K562 (cell line): Measurements from ENCODE around the gene EQTN. TPM values are rescaled to one million over a fixed set of nuclear protein-coding genes. Genes with fewer than 3 reads are reported as not detected.

Experiments used
- ATAC-seq: fragments of 200-7000 bp; cut with Tn5 transposase; 3 replicates; pipeline ENCODE4 v1.9.1; 2020; ENCODE audit warnings: moderate library complexity
- BruUV-seq: library from RNA; stranded (reverse); fragments of 400-500 nt; replicated peaks from 2 replicates; lab custom pipeline; 2021; lab: Mats Ljungman, UMichigan
- CTCF ChIA-PET: fragments of 300-600 bp; formaldehyde crosslinking; extraction: SDS; loops from one replicate; lab custom pipeline; 2021; ENCODE audit warnings: low intra/inter-chr PET ratio; lab: Yijun Ruan, JAX
- POLR2A ChIA-PET: fragments of 300-600, 350-650 bp; sonication (Branson Sonifier 250); formaldehyde crosslinking; extraction: SDS; loops from one replicate; lab custom pipeline; 2021; ENCODE audit warnings: antibody characterized with exemption, inconsistent platforms; lab: Yijun Ruan, JAX
- DNase-seq, 4 experiments: peaks; one replicate each; pipeline versions ENCODE4 v3.0.0 to v3.0.0-alpha.2; 2011 to 2018; ENCODE audit warnings: low spot score in 3 of 4, mixed read lengths in 3 of 4; ENCODE audit errors: extremely low read depth in 1 of 4
- FAIRE-seq: peaks from 2 replicates; lab custom pipeline; 2011; peaks lifted over from hg19 to GRCh38; lab: Jason Lieb, UNC
- H2AFZ ChIP-seq: 2 replicates; pipeline ENCODE4 v1.6.0; 2011; ENCODE audit warnings: low read depth, low read length, control low read depth, inconsistent platforms
- H3K27ac ChIP-seq: fragments of 200-600 bp; 3 replicates; pipeline ENCODE4 v1.8.0; 2011; ENCODE audit warnings: low read depth, mild to moderate bottlenecking, control low read depth, inconsistent platforms, low read length, moderate library complexity, mixed read lengths; ENCODE audit errors: extremely low read depth
- H3K27me3 ChIP-seq, 2 experiments: fragments of 300-600 bp in 1 of 2; 2 replicates in 1 of 2; 3 replicates in 1 of 2; pipeline versions ENCODE4 v1.6.0 to v1.8.0; 2011; ENCODE audit warnings: inconsistent platforms in 2 of 2, low read length in 2 of 2, mild to moderate bottlenecking in 1 of 2, mixed read lengths in 1 of 2, moderate library complexity in 1 of 2; ENCODE audit not compliant: control insufficient read depth in 2 of 2, insufficient read depth in 2 of 2
- H3K36me3 ChIP-seq: fragments of 300-600 bp; 3 replicates; pipeline ENCODE4 v1.8.0; 2011; ENCODE audit warnings: mild to moderate bottlenecking, low read length, inconsistent platforms; ENCODE audit not compliant: control insufficient read depth, insufficient read depth
- H3K4me1 ChIP-seq, 2 experiments: fragments of 200-600 bp in 1 of 2; replicated peaks in 1 of 2; 2 replicates in 1 of 2; 3 replicates in 1 of 2; pipeline versions ENCODE4 v1.5.1 to v1.8.0; 2011; ENCODE audit warnings: inconsistent platforms in 2 of 2, low read length in 2 of 2, mild to moderate bottlenecking in 1 of 2, mixed read lengths in 1 of 2, moderate library complexity in 1 of 2; ENCODE audit not compliant: control insufficient read depth in 2 of 2, insufficient read depth in 2 of 2
- H3K4me2 ChIP-seq: 2 replicates; pipeline ENCODE4 v1.6.1; 2011; ENCODE audit warnings: low read length, control low read depth, inconsistent platforms, mixed read lengths; ENCODE audit not compliant: insufficient read depth
- H3K4me3 ChIP-seq: fragments of 200-600 bp; sonication (generic), shearing (Covaris generic); 2 replicates; pipeline ENCODE4 v1.5.1; 2016; ENCODE audit warnings: control low read depth, inconsistent platforms
- H3K79me2 ChIP-seq: fragments of 200-600 bp; 3 replicates; pipeline ENCODE4 v1.8.0; 2011; ENCODE audit warnings: low read length, inconsistent platforms; ENCODE audit not compliant: control insufficient read depth, insufficient read depth
- H3K9ac ChIP-seq, 2 experiments: 2 replicates each; pipeline versions ENCODE4 v1.6.0 to v1.6.1; 2011; ENCODE audit warnings: low read depth in 2 of 2, low read length in 2 of 2, control low read depth in 1 of 2, inconsistent platforms in 1 of 2, mild to moderate bottlenecking in 1 of 2, mixed read lengths in 1 of 2; ENCODE audit not compliant: insufficient read depth in 1 of 2
- H3K9me1 ChIP-seq: one replicate; pipeline ENCODE4 v1.6.0; 2011; ENCODE audit warnings: inconsistent platforms, mild to moderate bottlenecking, low read length, moderate library complexity; ENCODE audit not compliant: control insufficient read depth, insufficient read depth
- H3K9me3 ChIP-seq: replicated peaks from 2 replicates; pipeline ENCODE4 v1.5.1; 2011; ENCODE audit warnings: low read depth, low read length, inconsistent platforms; ENCODE audit not compliant: control insufficient read depth, insufficient read depth
- H4K20me1 ChIP-seq: replicated peaks from 2 replicates; pipeline ENCODE4 v1.6.1; 2011; ENCODE audit warnings: low read length, inconsistent platforms, mixed read lengths; ENCODE audit not compliant: control insufficient read depth, insufficient read depth
- ASH1L ChIP-seq: fragments of 450-650 bp; IDR thresholded peaks from 2 replicates; pipeline ENCODE4 v1.6.1; 2018; ENCODE audit warnings: borderline replicate concordance, mild to moderate bottlenecking, low read depth; ENCODE audit not compliant: partially characterized antibody
- CAMTA2 ChIP-seq: fragments of 250-450 bp; sonication (Bioruptor Pico); conservative IDR thresholded peaks from 2 replicates; pipeline ENCODE4 v1.5.1; 2022
- HMBOX1 ChIP-seq: sonication (generic); IDR thresholded peaks from 2 replicates; pipeline ENCODE4 v1.6.1; 2016
- ZNF140 ChIP-seq: fragments of 250-450 bp; sonication (Bioruptor Pico); IDR thresholded peaks from 2 replicates; pipeline ENCODE4 v1.8.0; 2021; ENCODE audit warnings: moderate library complexity, mild to moderate bottlenecking, inconsistent platforms
- ZNF3 ChIP-seq: fragments of 250-450 bp; sonication (Bioruptor Pico); IDR thresholded peaks from 2 replicates; pipeline ENCODE4 v1.5.0; 2021; ENCODE audit warnings: mild to moderate bottlenecking, moderate library complexity
- ZNF586 ChIP-seq: fragments of 450-650 bp; formaldehyde crosslinking; conservative IDR thresholded peaks from 2 replicates; pipeline ENCODE4 v1.4.0; 2020; ENCODE audit warnings: mild to moderate bottlenecking, moderate library complexity
- WGBS: fragments of 100-300 bp; shearing (Covaris generic); methylation state at CpG from one replicate; pipeline ENCODE4 v1.1.6; 2016; ENCODE audit warnings: low coverage, mixed read lengths; ENCODE audit not compliant: insufficient coverage; ENCODE audit errors: missing lambda C conversion rate; 5-methylcytosine and 5-hydroxymethylcytosine counted together
- in situ Hi-C: fragments of 300-500 bp; cut with MboI; formaldehyde crosslinking; loops from 4 replicates; pipeline ENCODE4 v1.15.0; 2018; ENCODE audit warnings: inconsistent platforms, mixed read lengths
- intact Hi-C: fragments of 100-400 bp; cut with micrococcal nuclease; formaldehyde crosslinking; loops from 2 replicates; pipeline ENCODE4 v1.14.2; 2022
- polyA plus RNA-seq, 8 experiments: library from polyadenylated mRNA; depleted of rRNA in 4 of 8; stranded (reverse) in 5 of 8; unstranded in 3 of 8; fragments of >200 nt; fragmentation: Nextera tagmentation in 2 of 8; fragmentation: Illumina TruSeq in 1 of 8; extraction: Ambion mirVana in 2 of 8; extraction: Trizol in 1 of 8; gene quantifications; 2 replicates each; pipeline versions ENCODE4 v1.2.1 to v1.2.3, GENCODE V29; 2011 to 2014; ENCODE audit warnings: inconsistent platforms in 1 of 8, missing spikeins in 1 of 8
- total RNA-seq, 7 experiments: library from RNA; depleted of rRNA in 6 of 7; stranded (reverse); fragments of >200 nt in 6 of 7; fragmentation: Illumina TruSeq in 2 of 7; extraction: Trizol in 2 of 7; gene quantifications; 2 replicates each; pipeline versions ENCODE4 v1.2.1 to v1.2.3, GENCODE V29; 2011 to 2021; ENCODE audit warnings: low replicate concordance in 1 of 7
- TF ChIP-seq, protein P1 (sequence below): sonication (generic); formaldehyde crosslinking; IDR thresholded peaks from 2 replicates; pipeline ENCODE4 v1.8.0; 2022; ENCODE audit warnings: mild to moderate bottlenecking, missing genetic modification reagents

The EQTN gene
- total and polyA plus RNA-seq, 9 of the 15 experiments (the other 6 are each of a cell fraction or from before 2014, with no cell fraction given): 0.15 to 0.33 (median 0.18) TPM; not detected in 4

GRCh38 chr9:27338527-27338903 is 41.6 kb upstream of the EQTN start:
- ChIA-PET CTCF (no interaction called here), POLR2A (no interaction called here)
- Histone ChIP-seq H4K20me1 (no peaks in the 10 kb centered on the region), H2AFZ (no peak overlapping the region), H3K4me3 (no peak overlapping the region), H3K79me2 (no peaks in the 10 kb centered on the region), H3K4me1 (no peaks in the 10 kb centered on the region; a peak in 1 of 5 replicates), H3K27me3 (no peaks in the 10 kb centered on the region), H3K9ac (no peak overlapping the region), H3K36me3 (peaks cover 4% of the 10 kb centered on the region; the same call in 1 of the 3 replicates), H3K9me1 (no peaks in the 10 kb centered on the region), H3K9me3 (no peaks in the 10 kb centered on the region), H3K4me2 (no peak overlapping the region), H3K27ac (no peak overlapping the region)
- no TSS peak for BruUV-seq
- FAIRE-seq (no peak), ATAC-seq (no peak), DNase-seq (no peak)
- TF ChIP-seq CAMTA2 (CRISPR knock-in tag): no peak
- TF ChIP-seq ASH1L: no peak
- TF ChIP-seq HMBOX1: no peak
- TF ChIP-seq, protein P1, sequence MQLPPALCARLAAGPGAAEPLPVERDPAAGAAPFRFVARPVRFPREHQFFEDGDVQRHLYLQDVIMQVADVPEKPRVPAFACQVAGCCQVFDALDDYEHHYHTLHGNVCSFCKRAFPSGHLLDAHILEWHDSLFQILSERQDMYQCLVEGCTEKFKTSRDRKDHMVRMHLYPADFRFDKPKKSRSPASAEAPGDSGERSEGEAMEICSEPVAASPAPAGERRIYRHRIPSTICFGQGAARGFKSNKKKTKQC (CRISPR knock-in tag): no peak
- no peak for TF ChIP-seq ZNF140 (CRISPR knock-in tag)
- no peak for TF ChIP-seq ZNF3 (CRISPR knock-in tag)
- no peak for TF ChIP-seq ZNF586 (CRISPR knock-in tag)
- no CpG with 5 or more reads among the region's 9 CpGs for WGBS
- in situ Hi-C loops: loop anchor here (5.0 kb wide), 1 partner anchor 194 kb away; no protein-coding TSS in a partner anchor
- intact Hi-C loops: loop anchor here (10.0 kb wide), 1 partner anchor 106 kb away; no protein-coding TSS in a partner anchor
